BLaER1 (cell line): ENCODE measurements around the gene ZFP62.
"Not testable (repeated sequence)": the region's sequence is repeated elsewhere in the genome, so short reads cannot be mapped to it uniquely, and the experiment has no call there.

Experiments
- H3K27ac ChIP-seq: shearing (Covaris generic); formaldehyde crosslinking; 2 replicates; pipeline ENCODE4 v1.8.1; 2022
- H3K27me3 ChIP-seq: shearing (Covaris generic); formaldehyde crosslinking; 2 replicates; pipeline ENCODE4 v1.8.1; 2022
- H3K36me3 ChIP-seq: shearing (Covaris generic); formaldehyde crosslinking; 2 replicates; pipeline ENCODE4 v1.8.1; 2022
- H3K4me1 ChIP-seq: shearing (Covaris generic); formaldehyde crosslinking; 2 replicates; pipeline ENCODE4 v1.8.1; 2022
- H3K4me2 ChIP-seq: shearing (Covaris generic); formaldehyde crosslinking; 2 replicates; pipeline ENCODE4 v1.8.1; 2022
- H3K4me3 ChIP-seq: shearing (Covaris generic); formaldehyde crosslinking; 2 replicates; pipeline ENCODE4 v1.8.1; 2022
- H3K9ac ChIP-seq: shearing (Covaris generic); formaldehyde crosslinking; 2 replicates; pipeline ENCODE4 v1.8.1; 2022
- H3K9me3 ChIP-seq: shearing (Covaris generic); formaldehyde crosslinking; 2 replicates; pipeline ENCODE4 v1.8.1; 2022
- H4K20me1 ChIP-seq: shearing (Covaris generic); formaldehyde crosslinking; 2 replicates; pipeline ENCODE4 v1.8.1; 2022
- Cebpa-rat ChIP-seq: shearing (Covaris generic); IDR thresholded peaks from 2 replicates; pipeline ENCODE4 v1.8.1; 2022

ZFP62 gene

DNA sequence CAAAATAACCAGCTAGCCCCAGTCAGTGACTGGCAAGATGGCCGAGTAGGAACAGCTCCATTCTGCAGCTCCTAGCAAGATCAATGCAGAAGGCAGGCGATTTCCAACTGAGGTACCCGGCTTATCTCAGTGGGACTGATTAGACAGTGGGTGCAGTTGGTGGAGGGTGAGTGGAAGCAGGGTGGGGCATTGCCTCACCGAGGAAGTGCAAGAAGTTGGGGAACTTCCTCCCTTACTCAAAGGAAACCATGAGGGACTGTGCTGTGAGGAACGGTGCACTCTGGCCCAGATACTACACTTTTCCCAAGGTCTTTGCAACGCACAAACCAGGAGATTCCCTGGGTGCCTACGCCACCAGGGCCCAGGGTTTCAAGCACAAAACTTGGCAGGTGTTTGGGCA is 28.3 kb upstream of the ZFP62 start:
- TF ChIP-seq Cebpa-rat, result no peak
- Histone ChIP-seq H3K9ac (no peak overlapping the region), H3K4me3 (no peak overlapping the region), H3K9me3 (peaks cover 3% of the 10 kb centered on the region; the same call in 1 of the 2 replicates), H3K27ac (no peak overlapping the region), H3K27me3 (no peaks in the 10 kb centered on the region), H3K4me1 (no peaks in the 10 kb centered on the region), H3K4me2 (no peak overlapping the region), H3K36me3 (no peaks in the 10 kb centered on the region), H4K20me1 (no peaks in the 10 kb centered on the region)

DNA sequence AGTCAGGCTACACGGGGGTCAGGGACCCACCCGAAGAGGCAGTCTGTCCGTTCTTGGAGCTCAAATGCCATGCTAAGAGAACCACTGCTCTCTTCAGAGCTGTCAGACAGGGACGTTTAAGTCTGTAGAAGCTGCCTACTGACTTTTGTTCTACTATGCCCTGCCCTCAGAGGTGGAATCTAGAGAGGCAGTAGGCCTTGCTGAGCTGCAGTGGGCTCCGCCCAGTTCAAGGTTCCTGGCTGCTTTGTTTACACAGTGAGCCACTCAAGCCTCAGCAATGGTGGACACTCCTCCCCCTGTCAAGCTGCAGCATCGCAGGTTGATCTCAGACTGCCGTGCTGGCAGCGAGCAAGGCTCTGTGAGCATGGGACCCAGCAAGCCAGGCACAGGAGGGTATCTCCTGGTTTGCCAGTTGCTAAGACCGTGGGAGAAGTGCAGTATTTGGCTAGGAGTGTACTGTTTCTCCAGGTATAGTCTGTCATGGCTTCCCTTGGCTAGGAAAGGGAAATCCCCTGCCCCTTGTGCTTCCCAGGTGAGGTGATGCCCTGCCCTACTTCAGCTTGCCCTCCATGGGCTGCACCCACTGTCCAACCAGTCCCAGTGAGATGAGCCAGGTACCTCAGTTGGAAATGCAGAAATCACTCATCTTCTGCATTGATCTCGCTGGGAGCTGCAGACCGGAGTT is 24.9 kb upstream of the ZFP62 start:
- not testable (repeated sequence) for H3K4me1 ChIP-seq, H3K9me3 ChIP-seq, H3K36me3 ChIP-seq, H3K4me2 ChIP-seq, H3K27ac ChIP-seq, H3K4me3 ChIP-seq, H4K20me1 ChIP-seq, H3K27me3 ChIP-seq, H3K9ac ChIP-seq

GRCh38 chr5:180875860-180876426 is 14.9 kb upstream of the ZFP62 start:
- Histone ChIP-seq H3K4me2 (no peak overlapping the region), H3K9ac (no peak overlapping the region), H3K9me3 (no peaks in the 10 kb centered on the region), H3K36me3 (no peaks in the 10 kb centered on the region), H3K4me3 (no peak overlapping the region), H4K20me1 (no peaks in the 10 kb centered on the region), H3K27me3 (no peaks in the 10 kb centered on the region), H3K27ac (no peak overlapping the region), H3K4me1 (no peaks in the 10 kb centered on the region)
- no peak for TF ChIP-seq Cebpa-rat

- Histone ChIP-seq H3K4me3 (no peak overlapping the region), H3K36me3 (no peaks in the 10 kb centered on the region), H3K27ac (no peak overlapping the region), H3K9me3 (no peaks in the 10 kb centered on the region), H3K4me1 (no peaks in the 10 kb centered on the region), H4K20me1 (no peaks in the 10 kb centered on the region), H3K27me3 (no peaks in the 10 kb centered on the region), H3K4me2 (no peak overlapping the region), H3K9ac (no peak overlapping the region)
- no peak for TF ChIP-seq Cebpa-rat
Observed at GRCh38 chr5:180874804-180875582, 13.9 kb upstream of the ZFP62 start.

GRCh38 chr5:180873615-180874520 is 12.8 kb upstream of the ZFP62 start:
- Histone ChIP-seq H3K4me1 (no peaks in the 10 kb centered on the region), H3K27me3 (no peaks in the 10 kb centered on the region), H3K36me3 (no peaks in the 10 kb centered on the region), H3K4me2 (no peak overlapping the region), H4K20me1 (no peaks in the 10 kb centered on the region), H3K9me3 (no peaks in the 10 kb centered on the region), H3K27ac (no peak overlapping the region), H3K4me3 (no peak overlapping the region), H3K9ac (no peak overlapping the region)
- TF ChIP-seq Cebpa-rat, result no peak

DNA sequence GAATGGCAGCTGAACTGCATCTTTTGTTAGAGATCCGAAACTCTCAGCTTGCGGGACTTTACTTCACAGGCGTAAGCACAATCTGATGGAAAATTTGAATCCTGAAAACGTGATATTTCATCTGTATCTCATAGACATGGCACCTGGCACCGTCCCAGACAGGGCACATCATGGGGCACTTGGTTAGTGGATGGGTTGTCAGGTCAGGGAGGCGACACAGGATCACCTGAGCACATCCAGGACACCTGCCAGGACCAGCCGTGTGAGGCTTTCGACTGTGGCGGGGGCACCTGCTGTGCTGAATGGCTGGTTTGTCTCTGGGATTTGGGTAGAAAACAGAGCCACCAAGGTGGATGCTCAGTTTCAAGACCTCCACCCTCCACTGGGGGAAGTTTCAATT is 11.3 kb upstream of the ZFP62 start:
- no peak for TF ChIP-seq Cebpa-rat
- Histone ChIP-seq H3K4me2 (no peak overlapping the region), H3K27ac (no peak overlapping the region), H3K9me3 (no peaks in the 10 kb centered on the region), H3K4me3 (no peak overlapping the region), H3K4me1 (no peaks in the 10 kb centered on the region), H3K27me3 (no peaks in the 10 kb centered on the region), H3K36me3 (no peaks in the 10 kb centered on the region), H4K20me1 (no peaks in the 10 kb centered on the region), H3K9ac (no peak overlapping the region)

DNA sequence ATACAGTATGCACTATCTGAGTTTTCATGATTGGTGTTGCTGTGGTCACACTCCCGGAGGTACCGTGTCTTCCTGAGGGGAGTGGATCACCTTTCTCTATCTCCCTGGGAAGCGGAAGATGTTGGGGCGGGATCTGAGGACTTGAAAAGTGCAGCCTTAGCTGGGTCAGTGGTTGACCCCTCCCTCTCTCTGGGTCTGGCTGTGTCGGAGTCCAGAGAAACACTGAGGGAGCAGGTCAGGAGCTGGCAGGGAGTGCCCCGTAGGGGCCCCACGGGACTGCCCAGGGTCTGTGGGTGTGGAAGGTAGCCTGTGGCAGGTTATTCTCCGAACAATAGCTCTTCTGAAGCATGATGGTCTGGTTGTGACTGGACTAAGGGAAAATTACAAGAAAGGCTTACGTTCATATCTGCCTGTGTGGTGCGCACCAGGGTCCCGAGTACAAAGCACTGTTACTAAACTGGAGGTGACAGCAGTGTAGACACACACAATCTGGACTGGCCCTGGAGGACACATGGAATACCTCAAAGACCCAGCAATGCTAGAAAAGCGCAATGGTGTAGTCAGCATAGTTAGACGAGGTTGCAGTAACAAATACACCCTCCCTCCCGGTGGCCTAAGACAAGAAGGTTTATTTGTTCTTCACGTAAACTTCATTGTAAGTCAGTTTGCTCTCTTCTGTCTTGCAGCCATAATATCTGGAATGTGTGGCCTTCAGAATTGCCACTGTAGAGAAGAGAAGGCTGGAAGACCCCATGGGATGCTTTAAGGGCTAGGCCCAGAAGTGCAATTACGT is 9.4 kb upstream of the ZFP62 start:
- no peak overlapping the region for H3K4me2 ChIP-seq
- H3K4me3 ChIP-seq, result no peak overlapping the region
- H3K4me1 ChIP-seq, result no peaks in the 10 kb centered on the region
- H4K20me1 ChIP-seq, result no peaks in the 10 kb centered on the region
- H3K36me3 ChIP-seq, result no peaks in the 10 kb centered on the region
- H3K9ac ChIP-seq, result no peak overlapping the region
- H3K9me3 ChIP-seq, result no peaks in the 10 kb centered on the region
- no peak overlapping the region for H3K27ac ChIP-seq
- no peaks in the 10 kb centered on the region for H3K27me3 ChIP-seq
- TF ChIP-seq Cebpa-rat, result no peak

DNA sequence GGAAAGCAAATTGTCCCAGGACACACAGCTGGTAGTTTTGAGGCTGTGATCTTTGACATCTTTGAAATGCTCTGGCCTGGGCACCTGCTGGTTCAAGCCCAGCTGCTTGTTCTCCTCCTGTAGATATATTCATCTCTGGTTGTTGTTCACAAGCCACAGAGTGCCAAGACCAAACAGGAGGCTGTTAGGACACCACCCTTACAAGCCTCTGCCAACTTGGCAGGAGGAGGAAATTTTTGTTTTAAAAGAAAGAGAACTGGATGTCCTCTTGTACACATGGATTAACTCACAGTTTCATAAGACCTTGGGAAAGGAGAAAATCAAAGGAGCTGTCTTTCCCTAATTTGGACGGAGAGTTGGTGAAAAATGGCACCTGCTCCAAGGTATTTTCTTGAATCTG is 8.5 kb upstream of the ZFP62 start:
- no peak overlapping the region for H3K27ac ChIP-seq
- no peak overlapping the region for H3K4me3 ChIP-seq
- H3K9ac ChIP-seq, result no peak overlapping the region
- no peaks in the 10 kb centered on the region for H4K20me1 ChIP-seq
- H3K9me3 ChIP-seq, result no peaks in the 10 kb centered on the region
- H3K4me2 ChIP-seq, result no peak overlapping the region
- no peaks in the 10 kb centered on the region for H3K27me3 ChIP-seq
- no peak for TF ChIP-seq Cebpa-rat
- no peaks in the 10 kb centered on the region for H3K4me1 ChIP-seq
- H3K36me3 ChIP-seq, result no peaks in the 10 kb centered on the region

DNA sequence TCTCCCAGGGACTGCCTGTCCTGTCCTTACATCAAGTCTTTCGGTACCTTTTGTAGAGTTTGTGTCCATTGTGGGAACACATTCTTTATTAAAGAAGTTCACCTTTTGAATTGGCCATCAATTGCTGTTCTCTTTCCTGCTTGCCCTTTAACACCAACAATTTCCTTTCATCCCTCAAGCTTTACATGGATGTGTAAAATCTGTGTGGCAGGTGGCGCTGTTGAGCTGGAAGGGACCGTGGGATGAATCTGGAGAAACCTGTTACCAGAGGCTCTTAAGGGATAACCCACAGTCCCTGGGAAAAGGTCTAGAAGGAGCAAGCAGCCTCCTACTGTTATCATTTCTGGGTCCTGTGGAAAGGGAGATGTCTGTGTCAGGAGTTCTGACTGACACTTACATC is 7.9 kb upstream of the ZFP62 start:
- no peak overlapping the region for H3K27ac ChIP-seq
- no peak for TF ChIP-seq Cebpa-rat
- no peak overlapping the region for H3K4me2 ChIP-seq
- H3K36me3 ChIP-seq, result no peaks in the 10 kb centered on the region
- H3K27me3 ChIP-seq, result no peaks in the 10 kb centered on the region
- H3K4me1 ChIP-seq, result no peaks in the 10 kb centered on the region
- no peaks in the 10 kb centered on the region for H3K9me3 ChIP-seq
- no peaks in the 10 kb centered on the region for H4K20me1 ChIP-seq
- H3K9ac ChIP-seq, result no peak overlapping the region
- H3K4me3 ChIP-seq, result no peak overlapping the region
